ENCODE measurements around the gene TM9SF1.

- TF ChIP-seq CTCF (conservative IDR thresholded peaks at IDR 0.05 in 1 of 2, IDR thresholded peaks at IDR 0.05 in 1 of 2; ENCODE audit: extremely low read depth in 1 of 2, insufficient read depth in 1 of 2, low read depth in 1 of 2, low read length in 2 of 2) (no peak), EZH2 (IDR thresholded peaks at IDR 0.05; ENCODE audit: borderline replicate concordance, low read length) (no peak)
Observed at GRCh38 chr14:24233538-24233866, 38.3 kb upstream of the TM9SF1 start.

All from mammary epithelial cell (primary cell).